Esophagus squamous epithelium (tissue), 4 donors: ENCODE results near the gene PCED1A.

Experiments
- POLR2A ChIP-seq, 4 donors: fragments of 450-650 bp; IDR thresholded peaks; one replicate each; pipeline ENCODE4 v1.6.1; 2017; ENCODE audit warnings: antibody characterized with exemption in 4 of 4, mild to moderate bottlenecking in 4 of 4, moderate library complexity in 3 of 4
- TF ChIP-seq, protein P1 (sequence below), 6 experiments: fragments of 450-650 bp in 4 of 6; fragments of 200-600 bp in 2 of 6; sonication (generic) in 2 of 6; IDR thresholded peaks; one replicate each; pipeline ENCODE4 v1.5.1; 2016 to 2019; ENCODE audit warnings: antibody characterized with exemption in 6 of 6, mild to moderate bottlenecking in 4 of 6, moderate library complexity in 4 of 6

DNA sequence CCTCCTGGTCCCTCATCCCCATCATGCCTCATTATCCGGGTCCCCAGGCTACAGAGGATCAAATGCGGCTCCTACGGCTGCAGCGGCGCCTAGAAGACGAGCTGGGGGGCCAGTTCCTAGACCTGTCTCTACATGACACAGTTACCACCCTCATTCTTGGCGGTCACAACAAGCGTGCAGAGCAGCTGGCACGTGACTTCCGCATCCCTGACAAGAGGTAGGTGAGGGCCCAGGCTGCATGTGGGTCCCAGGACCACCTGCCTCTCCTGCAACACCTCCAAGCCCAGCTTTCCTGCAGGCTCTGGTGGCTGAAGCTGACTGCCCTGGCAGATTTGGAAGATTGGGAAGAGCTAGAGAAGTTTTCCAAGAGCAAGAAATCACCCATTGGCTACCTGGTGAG, 24.6 kb upstream of the PCED1A start:
- TF ChIP-seq, protein P1, sequence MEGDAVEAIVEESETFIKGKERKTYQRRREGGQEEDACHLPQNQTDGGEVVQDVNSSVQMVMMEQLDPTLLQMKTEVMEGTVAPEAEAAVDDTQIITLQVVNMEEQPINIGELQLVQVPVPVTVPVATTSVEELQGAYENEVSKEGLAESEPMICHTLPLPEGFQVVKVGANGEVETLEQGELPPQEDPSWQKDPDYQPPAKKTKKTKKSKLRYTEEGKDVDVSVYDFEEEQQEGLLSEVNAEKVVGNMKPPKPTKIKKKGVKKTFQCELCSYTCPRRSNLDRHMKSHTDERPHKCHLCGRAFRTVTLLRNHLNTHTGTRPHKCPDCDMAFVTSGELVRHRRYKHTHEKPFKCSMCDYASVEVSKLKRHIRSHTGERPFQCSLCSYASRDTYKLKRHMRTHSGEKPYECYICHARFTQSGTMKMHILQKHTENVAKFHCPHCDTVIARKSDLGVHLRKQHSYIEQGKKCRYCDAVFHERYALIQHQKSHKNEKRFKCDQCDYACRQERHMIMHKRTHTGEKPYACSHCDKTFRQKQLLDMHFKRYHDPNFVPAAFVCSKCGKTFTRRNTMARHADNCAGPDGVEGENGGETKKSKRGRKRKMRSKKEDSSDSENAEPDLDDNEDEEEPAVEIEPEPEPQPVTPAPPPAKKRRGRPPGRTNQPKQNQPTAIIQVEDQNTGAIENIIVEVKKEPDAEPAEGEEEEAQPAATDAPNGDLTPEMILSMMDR (IDR thresholded peaks at IDR 0.05) = no peak
- no peak for TF ChIP-seq POLR2A (IDR thresholded peaks at IDR 0.05)
